MCF 10A (cell line): ENCODE measurements around the gene CPNE6. TPM values are rescaled to one million over a fixed set of nuclear protein-coding genes. Genes with fewer than 3 reads are reported as not detected.

Experiments
- BruUV-seq: library from RNA; stranded (reverse); fragments of 400-500 nt; replicated peaks from 2 replicates; lab custom pipeline; 2021; lab: Mats Ljungman, UMichigan
- CTCF ChIA-PET: fragments of 300-600 bp; sonication (Branson Sonifier 250); formaldehyde crosslinking; extraction: SDS; loops from one replicate; lab custom pipeline; 2021; ENCODE audit warnings: antibody characterized with exemption, inconsistent platforms; lab: Yijun Ruan, JAX
- POLR2A ChIA-PET: fragments of 300-600, 350-650 bp; sonication (Branson Sonifier 250); formaldehyde crosslinking; extraction: SDS; loops from one replicate; lab custom pipeline; 2020; ENCODE audit warnings: antibody characterized with exemption, inconsistent platforms; lab: Yijun Ruan, JAX
- DNase-seq: peaks from one replicate; pipeline ENCODE4 v3.0.0-alpha.2; 2018; ENCODE audit not compliant: unreplicated experiment
- H3K27ac Mint-ChIP-seq: one replicate; pipeline ENCODE4 v1.8.0; 2022; ENCODE audit warnings: mild to moderate bottlenecking, low read depth, mixed read lengths; ENCODE audit not compliant: unreplicated experiment
- H3K27me3 Mint-ChIP-seq: one replicate; pipeline ENCODE4 v1.8.0; 2022; ENCODE audit warnings: mixed read lengths; ENCODE audit not compliant: insufficient read depth, unreplicated experiment
- H3K36me3 Mint-ChIP-seq: one replicate; pipeline ENCODE4 v1.8.0; 2022; ENCODE audit warnings: mild to moderate bottlenecking, moderate library complexity, mixed read lengths; ENCODE audit not compliant: insufficient read depth, unreplicated experiment
- H3K4me1 Mint-ChIP-seq: one replicate; pipeline ENCODE4 v1.8.0; 2022; ENCODE audit warnings: mixed read lengths; ENCODE audit not compliant: insufficient read depth, unreplicated experiment
- H3K4me3 Mint-ChIP-seq: one replicate; pipeline ENCODE4 v1.8.0; 2022; ENCODE audit warnings: mild to moderate bottlenecking, moderate library complexity, mixed read lengths; ENCODE audit not compliant: unreplicated experiment
- H3K9me3 Mint-ChIP-seq: one replicate; pipeline ENCODE4 v1.8.0; 2022; ENCODE audit warnings: mixed read lengths; ENCODE audit not compliant: unreplicated experiment
- CTCF ChIP-seq: fragments of 200-600 bp; IDR thresholded peaks from one replicate; pipeline ENCODE4 v1.8.0; 2022; ENCODE audit warnings: antibody characterized with exemption, mild to moderate bottlenecking; ENCODE audit not compliant: unreplicated experiment
- intact Hi-C: fragments of 100-400 bp; cut with micrococcal nuclease; formaldehyde crosslinking; loops from 2 replicates; pipeline ENCODE4 v1.14.1; 2022
- total RNA-seq: library from RNA; stranded (reverse); gene quantifications from 2 replicates; pipeline ENCODE4 v1.2.3, GENCODE V29; 2022

Gene CPNE6
- total RNA-seq, 1 experiment from 2014 or later = not detected

GRCh38 chr14:24085215-24085614 lies 13.9 kb downstream of the CPNE6 start:
- H3K36me3 Mint-ChIP-seq = peaks cover 6% of the 10 kb centered on the region
- H3K4me1 Mint-ChIP-seq = no peaks in the 10 kb centered on the region
- no peak for TF ChIP-seq CTCF
- peaks cover 12% of the 10 kb centered on the region for H3K27me3 Mint-ChIP-seq
- BruUV-seq = no TSS peak
- no peak for DNase-seq
- no peak overlapping the region for H3K4me3 Mint-ChIP-seq
- intact Hi-C loops = no loop called here
- H3K27ac Mint-ChIP-seq = no peak overlapping the region
- POLR2A ChIA-PET = interaction anchor here (0.5 kb wide), 1 partner anchor 66 kb away, joined by 3 read pairs; no protein-coding TSS in a partner anchor
- CTCF ChIA-PET = interaction anchor here (0.7 to 2.0 kb wide), 3 partner anchors 22 to 72 kb away, joined by 3 to 6 read pairs (median 3); no protein-coding TSS in a partner anchor
- no peaks in the 10 kb centered on the region for H3K9me3 Mint-ChIP-seq

GRCh38 chr14:24086193-24086955 lies 15.0 kb downstream of the CPNE6 start:
- BruUV-seq = no TSS peak
- H3K9me3 Mint-ChIP-seq = no peaks in the 10 kb centered on the region
- peaks cover 12% of the 10 kb centered on the region for H3K27me3 Mint-ChIP-seq
- no peaks in the 10 kb centered on the region for H3K4me1 Mint-ChIP-seq
- H3K4me3 Mint-ChIP-seq = no peak overlapping the region
- DNase-seq = no peak
- TF ChIP-seq CTCF = no peak
- peaks cover 11% of the 10 kb centered on the region for H3K36me3 Mint-ChIP-seq
- CTCF ChIA-PET = interaction anchor here (0.6 to 2.0 kb wide), 4 partner anchors 14 to 29 kb away, joined by 3 to 6 read pairs (median 4); no protein-coding TSS in a partner anchor
- intact Hi-C loops = no loop called here
- POLR2A ChIA-PET = interaction anchor here (0.7 to 1.0 kb wide), 2 partner anchors 10 to 29 kb away, joined by 3 to 4 read pairs; partner anchors contain the start of genes DCAF11 and NRL
- no peak overlapping the region for H3K27ac Mint-ChIP-seq

GRCh38 chr14:24087004-24087403 lies 15.6 kb downstream of the CPNE6 start:
- no peak for TF ChIP-seq CTCF
- intact Hi-C loops = no loop called here
- Mint-ChIP-seq H3K27me3 (peaks cover 8% of the 10 kb centered on the region), H3K9me3 (no peaks in the 10 kb centered on the region), H3K4me1 (no peaks in the 10 kb centered on the region), H3K36me3 (peaks cover 11% of the 10 kb centered on the region), H3K27ac (no peak overlapping the region), H3K4me3 (no peak overlapping the region)
- no peak for DNase-seq
- ChIA-PET POLR2A (interaction anchor here (0.7 kb wide), 1 partner anchor 9 kb away, joined by 3 read pairs; no protein-coding TSS in a partner anchor), CTCF (interaction anchor here (0.6 kb wide), 1 partner anchor 30 kb away, joined by 5 read pairs; no protein-coding TSS in a partner anchor)
- BruUV-seq = no TSS peak

GRCh38 chr14:24088095-24088494 lies 16.7 kb downstream of the CPNE6 start:
- Mint-ChIP-seq H3K4me3 (no peak overlapping the region), H3K4me1 (no peaks in the 10 kb centered on the region), H3K9me3 (no peaks in the 10 kb centered on the region), H3K27me3 (no peaks in the 10 kb centered on the region), H3K27ac (no peak overlapping the region), H3K36me3 (peaks cover 11% of the 10 kb centered on the region)
- no peak for DNase-seq
- TF ChIP-seq CTCF = no peak
- ChIA-PET POLR2A (no interaction called here), CTCF (interaction anchor here (0.8 to 11.2 kb wide), 4 partner anchors 9 to 111 kb away, joined by 4 to 272 read pairs (median 5); no protein-coding TSS in a partner anchor)
- intact Hi-C loops = no loop called here
- BruUV-seq = no TSS peak
